HG03039 (cell line): Measurements from ENCODE around the gene CYTH4.
"Not testable (repeated sequence)": the region's sequence is repeated elsewhere in the genome, so short reads cannot be mapped to it uniquely, and the experiment has no call there.

ENCODE experiments used
- ATAC-seq: cut with Tn5 transposase; IDR thresholded peaks from one replicate; pipeline ENCODE4 v1.9.1; 2021; ENCODE audit warnings: mild to moderate bottlenecking, moderate library complexity; ENCODE audit not compliant: unreplicated experiment

The CYTH4 gene, protein sequence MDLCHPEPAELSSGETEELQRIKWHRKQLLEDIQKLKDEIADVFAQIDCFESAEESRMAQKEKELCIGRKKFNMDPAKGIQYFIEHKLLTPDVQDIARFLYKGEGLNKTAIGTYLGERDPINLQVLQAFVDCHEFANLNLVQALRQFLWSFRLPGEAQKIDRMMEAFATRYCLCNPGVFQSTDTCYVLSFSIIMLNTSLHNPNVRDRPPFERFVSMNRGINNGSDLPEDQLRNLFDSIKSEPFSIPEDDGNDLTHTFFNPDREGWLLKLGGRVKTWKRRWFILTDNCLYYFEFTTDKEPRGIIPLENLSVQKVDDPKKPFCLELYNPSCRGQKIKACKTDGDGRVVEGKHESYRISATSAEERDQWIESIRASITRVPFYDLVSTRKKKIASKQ

GRCh38 chr22:37282385-37282677, at the start of gene CYTH4:
Gene CYTH4 (plus strand): TSS chr22:37282508. CDS start chr22:37282570, 62 bp downstream.
- ATAC-seq = no peak

GRCh38 chr22:37233371-37233750, 48.9 kb upstream of the CYTH4 start:
- not testable (repeated sequence) for ATAC-seq

- no peak for ATAC-seq
Observed at GRCh38 chr22:37233751-37234631, 48.3 kb upstream of the CYTH4 start.

GRCh38 chr22:37234736-37235711, 47.3 kb upstream of the CYTH4 start:
- no peak for ATAC-seq

DNA sequence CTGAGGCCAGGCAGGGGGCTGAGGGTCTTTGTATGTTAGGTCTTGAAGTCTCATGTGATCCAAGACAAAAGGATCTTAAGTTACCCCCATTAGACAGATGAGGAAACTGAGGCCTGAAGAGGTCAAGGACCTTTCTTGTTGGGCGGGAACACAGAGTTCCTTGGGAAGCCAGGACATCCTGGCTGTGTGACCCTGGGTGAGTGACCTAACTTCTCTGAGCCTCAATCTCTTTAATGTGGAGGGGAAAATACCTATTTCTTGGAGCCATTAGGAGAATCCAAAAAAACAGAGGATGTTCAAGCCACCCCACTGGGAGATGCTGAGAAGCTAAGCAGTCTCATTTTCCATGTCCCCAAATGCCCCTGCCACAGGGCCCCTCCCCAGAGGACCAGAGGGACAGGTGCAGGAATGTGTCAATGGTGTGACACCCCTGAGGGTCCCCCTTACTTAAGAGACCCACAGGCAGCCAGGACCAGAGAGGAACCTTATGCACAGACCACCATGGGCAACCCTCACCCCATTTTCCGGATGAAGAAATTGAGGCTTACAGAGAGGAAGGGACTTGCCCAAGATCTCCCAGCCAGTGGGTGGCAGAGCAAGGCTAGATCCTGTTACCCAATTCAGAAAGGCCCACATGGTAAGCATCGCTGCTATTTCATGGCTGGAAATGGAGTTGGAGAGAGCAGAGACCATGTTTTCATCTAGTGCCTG, 46.3 kb upstream of the CYTH4 start:
- no peak for ATAC-seq

GRCh38 chr22:37237371-37238268, 44.7 kb upstream of the CYTH4 start:
- no peak for ATAC-seq

- ATAC-seq = no peak
Observed at GRCh38 chr22:37239336-37240239, 42.7 kb upstream of the CYTH4 start.

DNA sequence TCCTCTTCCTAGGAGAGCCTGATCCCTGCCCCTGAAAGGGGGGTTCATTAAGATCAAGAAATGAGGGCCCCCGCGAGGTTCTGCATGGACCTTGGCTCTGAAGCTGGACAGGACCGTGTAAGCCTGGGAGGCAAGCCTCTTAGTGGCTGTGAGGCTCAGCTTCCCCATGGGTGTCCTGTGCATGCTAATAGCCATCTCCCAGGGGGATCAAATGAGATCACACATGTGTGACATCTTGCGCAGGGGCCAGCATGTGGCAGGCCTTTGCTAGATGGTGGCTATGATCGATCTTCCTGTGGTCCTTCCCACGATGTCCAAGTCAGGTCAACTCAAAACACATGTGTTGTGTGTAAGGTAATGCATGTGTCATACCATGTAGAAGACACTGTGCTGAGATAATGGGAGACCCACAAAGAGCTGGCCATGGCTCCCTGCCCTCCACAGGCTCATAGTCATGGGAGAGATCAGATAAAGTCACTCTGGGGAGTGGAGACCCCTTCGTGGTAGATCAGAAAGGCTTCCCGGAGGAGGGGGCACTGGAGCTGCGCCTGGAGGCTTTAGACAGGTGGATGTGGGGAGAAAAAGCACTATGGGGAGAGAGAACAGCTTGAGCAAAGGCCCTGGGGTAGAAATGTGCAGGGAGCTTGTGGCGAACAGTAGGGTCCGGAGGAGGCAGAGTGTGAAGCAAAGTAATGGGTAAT, 41.9 kb upstream of the CYTH4 start:
- ATAC-seq = no peak

DNA sequence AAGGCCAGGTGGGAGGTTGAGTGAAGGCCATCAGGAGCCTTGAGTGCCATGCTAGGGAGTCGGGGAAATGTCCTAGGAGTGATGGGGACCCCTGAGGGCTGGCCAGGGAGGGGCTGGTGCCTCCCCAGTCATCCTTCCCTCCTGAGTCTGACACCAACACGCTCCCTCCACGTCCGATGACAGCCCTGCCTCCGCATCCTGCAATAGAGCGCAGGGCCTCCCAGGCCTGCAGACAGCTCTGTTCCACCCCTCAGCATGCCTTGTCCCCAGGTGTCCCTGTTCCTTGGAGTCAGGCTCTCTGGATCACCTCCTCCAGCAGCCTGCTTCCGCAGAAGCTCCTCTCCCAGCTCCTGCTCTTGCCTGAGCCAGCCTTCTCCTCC, 41.4 kb upstream of the CYTH4 start:
- ATAC-seq = no peak

DNA sequence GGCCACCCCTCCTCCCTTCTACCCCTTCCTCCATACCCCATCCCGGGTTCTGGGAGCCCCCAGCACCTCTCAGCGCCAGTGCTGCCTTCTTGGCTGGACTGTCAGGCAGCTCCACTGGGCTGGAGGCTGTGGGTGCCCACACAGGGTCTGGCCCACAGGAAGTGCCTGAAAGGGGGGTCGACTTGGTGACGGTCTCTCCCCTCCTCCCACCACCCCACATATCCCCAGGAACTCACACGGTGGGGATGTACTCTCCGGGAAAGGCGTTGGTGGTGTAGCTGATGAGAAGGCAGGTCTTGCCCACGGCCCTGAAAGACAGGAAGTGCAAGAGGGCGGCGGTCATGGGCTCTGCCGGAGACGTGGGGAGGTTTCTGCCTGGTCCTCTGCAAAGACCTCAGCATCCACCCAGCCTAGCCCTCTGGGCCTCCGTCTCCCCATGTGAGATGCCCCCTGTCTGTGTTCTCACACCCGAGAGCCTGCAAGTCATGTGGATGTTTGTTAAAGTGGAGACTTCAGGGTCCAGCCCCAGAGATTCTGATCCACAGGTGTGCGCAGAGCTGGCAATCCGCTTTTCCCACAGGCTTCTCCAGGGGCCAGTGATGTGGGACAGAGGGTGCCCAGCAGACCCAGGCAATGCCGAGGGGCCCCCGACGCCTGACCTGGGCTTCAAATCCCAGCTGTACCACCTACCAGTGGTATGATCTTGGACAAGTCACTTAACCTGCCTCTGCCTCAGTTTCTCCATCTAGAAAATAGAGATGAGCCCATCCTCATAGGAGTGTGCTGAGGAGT, 40.8 kb upstream of the CYTH4 start:
- ATAC-seq = no peak

- peak; percentile 50 for ATAC-seq
Observed at GRCh38 chr22:37242395-37242918, 39.9 kb upstream of the CYTH4 start.

DNA sequence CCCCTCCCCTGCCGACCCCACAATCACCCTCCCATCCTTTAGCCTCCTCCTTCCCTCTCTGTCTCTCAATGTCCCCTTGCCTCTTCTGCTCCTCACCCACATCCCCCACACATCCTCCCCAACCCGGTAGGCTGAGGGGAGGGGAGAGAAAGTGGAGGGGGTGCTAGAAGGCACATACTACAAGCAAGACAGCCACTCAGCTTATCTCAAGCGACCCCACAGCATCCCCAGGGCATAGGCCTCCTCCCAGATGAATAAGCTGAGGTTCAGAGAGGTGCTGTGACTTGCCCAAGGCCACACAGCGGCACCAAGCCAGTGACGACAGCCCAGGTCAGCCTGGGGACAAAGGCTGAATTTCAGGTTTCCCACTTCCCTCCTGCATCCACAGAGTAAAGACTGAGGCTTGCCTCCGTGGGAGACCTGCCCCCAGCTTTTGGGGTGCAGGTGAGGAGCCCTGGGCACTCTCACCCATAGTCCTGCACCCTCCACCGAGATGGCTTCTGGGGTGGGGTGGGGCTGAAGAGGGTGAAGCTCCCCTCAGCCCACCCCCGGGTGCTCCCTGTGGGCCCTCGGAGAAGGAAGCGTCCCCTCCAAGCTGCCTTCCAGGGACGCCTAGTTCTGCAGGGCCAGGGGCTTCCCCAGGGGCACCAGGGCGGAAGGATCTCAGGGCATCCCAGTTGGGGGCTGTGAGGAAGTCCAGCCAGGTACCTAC, 38.8 kb upstream of the CYTH4 start:
- ATAC-seq = peak; percentile 7

GRCh38 chr22:37244114-37244921, 38.0 kb upstream of the CYTH4 start, which contains the start of gene RAC2:
Gene RAC2 (minus strand): TSS chr22:37244269. CDS start chr22:37244148, 121 bp downstream.
- ATAC-seq = peak; percentile 60

- ATAC-seq = no peak
Observed at GRCh38 chr22:37244922-37245722, 37.2 kb upstream of the CYTH4 start.
